Stimulated activated CD8-positive, alpha-beta memory T cell treated with anti-CD3 and anti-CD28 coated beads, Interleukin-4, amount 100 ng/mL, for 24 hours (primary cell): ENCODE measurements around the gene GABBR2.

ENCODE experiments used
- DNase-seq: peaks from one replicate; pipeline ENCODE4 v3.0.0-alpha.2; 2020; ENCODE audit warnings: low read depth

GABBR2 gene

DNA sequence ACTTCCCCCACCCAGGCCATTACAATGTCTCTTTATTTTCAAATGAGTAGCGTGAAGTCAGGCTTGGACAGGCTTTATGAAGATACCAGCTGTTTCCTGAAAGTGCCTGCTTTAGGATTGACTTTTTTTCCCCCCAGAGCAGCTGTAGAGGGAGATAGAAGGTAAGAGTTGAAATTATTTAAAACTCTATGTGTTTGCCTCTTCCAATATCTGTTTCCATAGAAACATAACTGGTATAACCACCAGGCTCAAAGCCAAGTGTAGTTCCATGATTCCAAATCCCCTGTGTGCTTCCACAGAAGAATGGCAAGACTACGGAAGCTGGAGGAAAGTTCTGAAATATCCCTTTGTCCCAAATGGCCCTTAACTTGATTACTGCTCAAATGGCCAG, 365.9 kb downstream of the GABBR2 start:
- no peak for DNase-seq

GRCh38 chr9:98342098-98342819, 366.5 kb downstream of the GABBR2 start:
- no peak for DNase-seq

- DNase-seq, result no peak
Measured at GRCh38 chr9:98341157-98342097, 367.3 kb downstream of the GABBR2 start.

- no peak for DNase-seq
Measured at GRCh38 chr9:98339987-98340800, 368.5 kb downstream of the GABBR2 start.

- DNase-seq, result no peak
Measured at GRCh38 chr9:98335661-98336060, 373.1 kb downstream of the GABBR2 start.

- DNase-seq, result no peak
Measured at GRCh38 chr9:98334796-98335195, 373.9 kb downstream of the GABBR2 start.

DNA sequence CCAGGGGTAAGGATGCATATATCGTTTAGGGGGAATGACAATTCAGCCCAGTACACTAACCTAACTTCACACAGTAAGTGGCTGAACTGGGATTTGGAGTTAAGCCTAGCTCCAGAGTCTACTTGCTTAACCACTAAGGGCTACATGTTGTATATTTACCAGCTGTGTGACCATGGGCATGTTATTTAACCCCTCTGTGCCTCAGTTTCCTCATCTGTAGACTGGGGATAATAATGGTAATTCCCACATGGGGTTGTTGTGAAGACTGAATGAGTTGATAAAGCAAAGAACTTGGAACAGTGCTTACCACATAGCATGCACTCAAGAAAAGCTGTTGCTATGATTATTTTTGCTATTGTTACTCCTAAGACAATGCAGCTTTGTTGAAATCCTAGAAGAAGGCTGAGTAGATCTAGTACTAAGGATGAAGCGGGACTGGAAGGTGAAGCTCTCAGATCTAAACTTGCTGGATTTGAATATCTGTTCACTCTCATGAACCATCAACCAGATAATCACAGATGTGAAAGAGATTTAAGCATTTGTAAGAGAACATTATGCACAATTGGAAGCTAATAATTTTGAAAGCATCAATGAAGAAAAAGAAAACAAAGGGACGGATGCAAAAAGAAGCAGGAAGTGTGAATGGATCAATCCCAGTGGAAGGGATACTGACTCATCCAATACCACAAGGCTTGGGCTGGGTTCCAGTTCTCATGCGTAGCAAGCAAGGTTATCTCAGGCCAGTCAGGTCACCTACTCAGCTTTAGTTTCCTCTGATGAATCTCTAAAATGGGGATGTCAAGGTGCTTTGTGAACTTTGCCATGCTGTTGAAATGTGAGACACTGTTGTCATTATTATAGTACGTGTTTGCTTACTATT, 374.8 kb downstream of the GABBR2 start:
- no peak for DNase-seq

DNA sequence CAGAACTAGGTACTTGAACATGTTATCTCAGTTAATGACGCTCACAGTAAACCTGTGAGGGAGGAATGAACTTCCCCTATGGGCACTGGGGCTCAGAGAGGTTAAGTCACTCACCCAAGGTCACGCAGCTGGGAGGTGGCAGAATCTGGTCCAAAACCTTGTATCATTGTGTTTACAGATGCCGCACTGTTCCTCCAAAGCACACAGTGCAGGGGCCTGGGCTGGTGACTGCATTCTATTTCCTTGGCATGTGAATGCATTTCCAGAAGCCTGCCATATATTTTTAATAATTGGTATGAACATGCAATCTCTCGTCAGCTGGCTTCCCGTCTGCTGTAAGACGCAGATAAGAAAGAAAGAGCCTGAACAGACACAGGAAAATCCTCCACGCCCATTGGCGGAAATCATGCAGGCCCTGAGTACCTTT, 376.3 kb downstream of the GABBR2 start:
- DNase-seq, result no peak

GRCh38 chr9:98331536-98332259, 377.0 kb downstream of the GABBR2 start:
- no peak for DNase-seq

DNA sequence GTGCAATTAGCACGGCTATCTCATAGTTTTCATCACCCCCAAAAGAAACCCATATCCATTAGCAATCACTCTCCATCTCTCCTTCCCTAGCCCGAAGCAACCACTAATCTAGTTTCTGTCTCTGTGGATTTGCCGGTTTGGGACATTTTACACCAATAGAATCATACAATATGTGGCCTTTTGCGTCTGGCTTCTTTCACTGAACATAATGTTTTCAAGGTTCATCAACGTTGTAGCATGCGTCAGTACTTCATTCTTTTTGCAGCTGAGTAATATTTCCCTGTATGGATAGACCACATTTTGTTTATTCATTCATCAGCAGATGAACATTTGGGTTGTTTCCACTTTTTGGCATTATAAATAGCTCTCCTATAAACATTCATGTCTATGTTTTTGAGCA, 377.9 kb downstream of the GABBR2 start:
- no peak for DNase-seq

DNA sequence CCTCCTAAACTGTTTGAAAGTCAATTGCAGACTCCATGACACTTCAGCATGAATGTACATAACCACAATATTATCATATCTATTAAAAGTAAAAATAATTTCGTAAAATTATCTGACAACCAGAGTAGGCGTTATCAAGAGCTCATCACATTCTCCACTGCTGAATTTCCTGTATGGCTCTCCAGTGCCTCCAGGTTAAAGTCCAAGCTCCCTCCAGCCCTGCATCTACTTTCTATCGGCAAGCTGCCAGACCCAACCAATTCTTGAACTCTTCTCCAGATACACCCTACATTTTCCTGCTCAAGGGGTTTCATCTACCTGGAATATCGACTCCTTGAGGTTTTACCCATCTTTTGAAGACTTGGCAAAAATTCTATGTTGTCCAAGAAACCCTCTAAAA, 378.8 kb downstream of the GABBR2 start:
- no peak for DNase-seq

DNA sequence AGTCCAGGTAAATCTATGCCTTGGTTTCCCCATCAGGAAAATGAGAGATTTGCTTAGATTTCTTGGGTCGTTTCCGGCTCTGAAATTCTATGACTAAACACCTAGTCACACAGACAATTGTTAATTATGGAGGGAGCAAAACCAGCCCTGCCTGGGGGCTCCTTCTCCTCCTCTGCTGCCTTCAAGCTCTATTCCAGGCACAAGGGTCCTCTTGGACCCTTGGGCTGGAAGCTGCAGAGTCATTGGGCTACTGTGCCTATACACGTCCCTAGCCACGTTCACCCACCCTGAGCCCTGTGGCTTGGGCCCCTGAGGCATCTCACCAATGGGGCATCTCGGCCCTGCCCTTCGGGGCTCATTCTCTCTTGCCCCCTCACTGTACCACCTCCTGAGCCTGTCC, 379.5 kb downstream of the GABBR2 start:
- DNase-seq, result no peak

- no peak for DNase-seq
Measured at GRCh38 chr9:98328770-98329169, 380.0 kb downstream of the GABBR2 start.

DNA sequence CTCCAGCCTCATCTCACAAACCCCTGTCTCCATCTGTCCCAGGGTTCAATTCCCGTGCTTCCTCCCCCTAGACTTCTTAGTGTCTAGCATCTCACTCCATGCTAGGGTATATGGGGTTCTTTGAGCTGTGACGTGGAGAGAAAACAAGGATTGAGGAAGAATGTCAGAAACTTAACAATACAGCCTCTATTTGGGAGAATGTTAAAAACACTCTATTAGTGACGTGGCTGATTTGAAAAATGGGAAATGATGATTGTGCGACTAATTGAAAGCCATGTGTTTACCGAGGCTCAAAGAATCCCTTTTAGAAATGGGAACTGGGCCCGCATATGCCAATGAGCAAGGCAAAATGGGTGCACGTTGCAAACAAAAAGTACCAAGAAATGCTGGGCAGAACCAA, 380.6 kb downstream of the GABBR2 start:
- DNase-seq, result no peak

DNA sequence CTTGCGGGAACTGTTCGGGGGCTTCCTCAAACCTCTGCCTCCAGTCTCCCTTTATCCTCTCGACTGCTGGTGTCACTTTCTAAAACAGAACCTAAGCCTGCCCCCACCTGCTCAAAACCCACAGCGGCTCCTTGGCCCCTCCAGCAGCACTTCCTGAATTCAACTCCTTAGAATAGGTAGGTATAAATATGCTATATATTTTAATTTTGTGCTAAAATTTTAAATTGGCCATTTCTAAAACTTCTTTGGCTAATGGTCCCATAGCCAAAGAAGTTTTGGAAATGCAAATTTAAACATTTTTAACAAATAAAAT, 381.5 kb downstream of the GABBR2 start:
- no peak for DNase-seq

- DNase-seq, result no peak
Measured at GRCh38 chr9:98326459-98327248, 382.1 kb downstream of the GABBR2 start.

DNA sequence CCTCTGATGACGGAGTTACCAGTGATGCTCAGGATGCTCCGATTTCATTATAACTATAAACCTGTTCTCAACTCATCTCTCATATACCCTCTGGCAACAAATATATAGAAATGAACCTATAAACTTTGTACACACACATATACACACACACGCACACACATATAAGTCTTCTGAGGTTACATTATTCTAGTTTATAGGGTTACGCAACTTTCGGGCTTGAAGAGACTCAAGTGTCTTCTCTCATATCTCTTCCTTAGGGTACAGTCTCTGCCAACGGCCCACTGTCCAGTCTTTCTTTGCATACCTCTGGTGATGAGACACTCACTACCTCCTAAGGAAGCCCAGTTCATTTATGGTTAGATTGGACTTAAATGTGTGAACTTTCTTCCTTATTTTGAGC, 383.9 kb downstream of the GABBR2 start:
- DNase-seq, result no peak

- DNase-seq, result no peak
Measured at GRCh38 chr9:98323831-98324135, 385.0 kb downstream of the GABBR2 start.

DNA sequence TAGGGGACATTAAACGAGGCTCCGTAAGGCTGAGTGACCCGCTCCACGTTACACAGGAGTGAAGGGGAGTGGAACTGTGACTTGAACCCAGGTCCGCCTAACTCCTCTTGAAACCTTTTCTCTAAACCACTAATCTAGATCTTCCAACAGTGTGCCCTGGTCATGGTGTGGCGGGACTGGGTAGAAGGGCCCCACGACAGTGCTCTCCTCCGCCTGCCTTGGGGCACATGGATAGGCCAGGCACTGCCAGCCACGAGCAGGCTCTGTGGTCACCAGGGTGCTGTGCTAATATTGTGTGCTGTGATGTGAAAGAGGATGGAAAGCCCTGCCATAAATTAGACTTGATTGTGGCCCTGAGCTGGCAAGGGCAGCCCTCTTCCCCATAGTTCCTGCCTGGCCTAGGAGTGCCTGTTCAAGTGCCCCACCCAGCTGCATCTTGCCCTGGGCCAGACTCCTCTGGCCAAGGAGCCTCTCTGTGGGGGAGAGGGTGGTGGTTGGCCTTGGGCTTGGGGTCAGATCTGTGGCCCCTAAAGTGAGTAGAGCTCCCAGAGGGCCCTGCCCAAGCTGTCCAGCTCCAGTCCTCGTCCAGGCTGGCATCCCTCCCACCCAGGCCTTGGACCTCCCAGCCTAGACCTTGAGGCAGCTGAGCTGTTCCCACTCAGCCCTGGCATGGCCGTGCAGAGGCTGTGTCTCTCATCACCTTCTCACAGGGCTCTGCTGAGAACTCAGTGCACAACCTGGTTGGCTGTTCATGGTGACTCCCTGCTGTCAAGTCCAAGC, 385.5 kb downstream of the GABBR2 start:
- DNase-seq, result no peak

DNA sequence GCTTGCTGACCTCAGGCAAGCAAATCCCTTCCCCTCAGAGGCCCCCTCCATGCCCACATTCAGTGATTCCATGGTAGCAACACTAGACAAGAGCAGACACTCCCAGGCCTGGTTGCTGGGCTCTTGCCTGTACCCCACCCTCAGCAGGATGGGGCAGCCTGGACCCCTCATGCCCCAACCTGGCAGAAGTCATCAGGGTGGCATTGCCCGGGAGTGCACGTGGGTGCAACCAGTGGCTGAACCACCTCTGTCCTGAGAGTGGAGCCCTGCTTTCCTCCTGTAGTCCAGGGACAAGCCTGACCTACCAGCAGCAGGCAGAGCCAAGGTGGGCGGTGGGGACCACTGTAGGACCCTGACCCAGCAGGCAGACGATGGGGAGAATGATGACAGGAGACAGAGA, 387.5 kb downstream of the GABBR2 start:
- DNase-seq, result no peak
